NCI-H748 treated with DMSO at 0.1 percent for 48 hours (cell line): ENCODE measurements around the gene ERFE.
"Not testable (repeated sequence)": the region's sequence is repeated elsewhere in the genome, so short reads cannot be mapped to it uniquely, and the experiment has no call there.

ENCODE experiments used
- DNase-seq: peaks from one replicate; lab custom pipeline; 2025; lab: John Stamatoyannopoulos, UW

Gene ERFE

DNA sequence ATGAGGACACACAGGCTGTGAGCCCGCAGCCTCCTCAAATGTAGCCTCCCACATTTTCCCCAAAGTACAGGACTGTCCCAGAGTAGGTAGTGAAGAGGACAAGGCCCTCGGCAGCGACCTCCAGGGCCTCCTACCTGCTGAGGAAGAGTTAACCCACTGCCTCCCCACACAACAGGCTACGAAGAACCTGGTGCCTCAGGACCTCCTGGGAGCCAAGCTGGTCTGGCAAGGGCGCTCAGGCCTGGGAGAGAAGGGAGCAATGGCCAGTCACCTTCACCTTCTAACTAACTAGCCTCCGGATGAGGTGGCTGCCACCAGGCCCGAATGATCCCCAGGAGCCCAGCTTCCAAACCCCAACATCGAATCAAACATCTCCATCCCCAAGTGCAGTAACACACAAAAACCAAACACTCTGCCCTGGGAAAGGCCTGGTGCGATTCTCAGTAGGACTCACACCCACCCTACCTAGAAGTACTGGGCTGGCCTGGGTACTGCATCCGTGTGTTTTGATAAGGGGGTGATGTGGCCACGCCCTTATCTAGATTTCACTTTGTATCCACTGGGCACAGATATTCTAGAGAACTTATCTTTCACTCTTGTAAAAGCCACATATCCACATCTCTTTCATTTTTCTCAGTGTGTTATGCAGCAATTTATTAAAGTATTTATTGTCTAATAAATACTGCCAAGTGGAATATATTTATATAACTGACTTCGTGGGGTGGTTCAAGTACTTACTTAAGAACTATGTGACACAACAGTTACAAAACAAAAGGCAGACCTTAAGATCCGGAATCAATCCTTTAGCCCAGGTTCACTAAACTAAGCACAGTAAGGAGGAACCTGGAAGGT is 9.7 kb downstream of the ERFE start:
- no peak for DNase-seq

DNA sequence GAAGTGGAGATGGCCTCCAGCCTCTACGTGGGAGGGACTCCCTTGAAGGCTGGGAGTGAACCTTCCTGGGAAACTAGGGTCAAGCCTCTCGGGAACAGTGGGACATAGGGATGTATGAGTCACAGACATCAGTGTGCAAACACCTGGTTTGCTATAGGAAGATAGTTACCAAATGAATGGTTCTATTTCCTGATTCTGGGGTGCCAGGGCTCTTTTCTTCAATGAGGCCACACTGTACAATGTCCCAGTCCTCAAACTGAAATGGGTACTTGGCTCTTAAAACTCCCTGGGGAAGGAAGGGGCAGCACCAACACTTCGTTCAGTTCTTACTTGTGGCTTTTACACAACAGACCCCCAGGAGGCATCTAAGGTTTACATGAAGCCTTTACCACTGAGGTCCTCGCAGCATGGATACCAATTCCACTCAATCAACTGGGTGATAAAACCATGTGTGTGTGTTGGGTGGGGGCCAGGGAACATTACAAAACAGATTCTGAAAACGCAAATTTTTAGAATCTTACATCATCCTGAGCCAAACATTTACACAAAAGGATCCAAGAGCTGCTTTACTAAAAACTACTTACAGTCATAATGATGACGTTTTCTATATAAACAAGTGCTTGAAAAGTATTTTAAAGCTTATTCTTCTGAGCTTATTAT is 10.4 kb downstream of the ERFE start:
- DNase-seq = no peak

DNA sequence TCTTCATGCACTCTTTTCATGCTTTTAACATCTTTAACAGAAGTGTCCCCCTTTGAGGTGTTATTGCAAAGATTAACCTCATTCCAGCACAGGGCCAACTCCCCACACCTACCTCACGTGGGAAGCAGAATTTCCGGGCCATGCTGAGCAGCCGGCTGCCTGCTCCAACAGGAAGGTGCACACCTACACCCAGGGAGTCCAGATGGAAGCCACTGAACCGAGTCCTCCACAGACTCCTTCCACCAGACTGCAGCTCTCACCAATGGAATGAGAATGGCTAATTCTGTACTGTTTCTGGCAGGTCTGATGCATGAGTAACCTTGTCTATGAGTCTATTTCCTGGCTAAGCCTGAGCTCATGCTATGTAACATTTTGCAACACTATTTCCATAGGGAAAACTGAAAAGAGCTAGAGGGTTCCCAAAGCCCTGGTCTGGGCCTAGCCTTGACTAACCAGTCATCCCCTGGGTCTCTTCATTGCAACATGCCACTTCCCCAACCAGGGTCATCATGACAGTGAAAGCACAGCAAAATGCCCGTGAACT is 11.0 kb downstream of the ERFE start:
- DNase-seq = no peak

DNA sequence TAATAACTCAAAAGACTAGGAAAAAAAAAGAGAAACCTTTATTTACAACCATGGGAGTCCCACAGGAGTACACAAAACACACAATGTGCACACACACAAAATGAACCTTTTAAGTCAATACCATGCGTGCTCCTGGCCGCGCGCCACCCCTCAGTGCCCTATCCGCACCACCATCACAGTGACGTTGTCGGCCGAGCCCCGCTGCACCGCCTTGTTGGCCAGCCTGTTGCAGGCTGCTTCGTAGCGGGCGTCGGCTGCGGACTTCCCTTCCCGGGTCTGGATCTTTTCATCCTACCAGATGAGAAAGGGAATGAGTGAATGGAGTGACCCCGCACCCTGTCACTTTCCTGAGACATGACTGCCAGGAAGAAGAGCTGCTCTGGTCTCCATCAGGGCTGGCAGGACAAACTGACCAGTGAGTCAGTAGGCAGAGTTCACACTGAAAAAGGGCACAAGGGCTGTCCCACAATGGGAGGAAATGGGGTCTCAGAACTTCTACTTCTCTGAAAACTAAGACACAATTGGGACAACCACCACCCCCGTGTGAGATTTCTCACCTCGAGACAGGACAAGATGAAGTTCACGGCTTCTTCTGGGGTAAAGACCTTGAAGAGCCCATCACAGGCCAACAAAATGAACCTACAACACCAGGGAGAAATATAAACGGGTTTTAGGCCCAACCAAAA is 11.8 kb downstream of the ERFE start:
- DNase-seq = no peak

DNA sequence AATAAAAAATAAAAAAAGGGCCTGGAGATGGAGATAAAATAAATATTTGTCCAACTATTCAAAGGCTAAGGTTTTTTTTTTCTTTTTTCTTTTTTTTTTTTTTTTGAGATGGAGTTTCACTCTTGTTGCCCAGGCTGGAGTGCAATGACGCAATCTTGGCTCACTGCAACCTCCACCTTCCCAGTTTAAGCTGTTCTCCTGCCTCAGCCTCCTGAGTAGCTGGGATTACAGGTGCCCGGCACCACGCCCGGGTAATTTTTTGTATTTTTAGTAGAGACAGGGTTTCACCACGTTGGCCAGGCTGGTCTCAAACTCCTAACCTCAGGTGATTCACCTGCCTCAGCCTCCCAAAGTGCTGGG is 12.3 kb downstream of the ERFE start:
- not testable (repeated sequence) for DNase-seq

DNA sequence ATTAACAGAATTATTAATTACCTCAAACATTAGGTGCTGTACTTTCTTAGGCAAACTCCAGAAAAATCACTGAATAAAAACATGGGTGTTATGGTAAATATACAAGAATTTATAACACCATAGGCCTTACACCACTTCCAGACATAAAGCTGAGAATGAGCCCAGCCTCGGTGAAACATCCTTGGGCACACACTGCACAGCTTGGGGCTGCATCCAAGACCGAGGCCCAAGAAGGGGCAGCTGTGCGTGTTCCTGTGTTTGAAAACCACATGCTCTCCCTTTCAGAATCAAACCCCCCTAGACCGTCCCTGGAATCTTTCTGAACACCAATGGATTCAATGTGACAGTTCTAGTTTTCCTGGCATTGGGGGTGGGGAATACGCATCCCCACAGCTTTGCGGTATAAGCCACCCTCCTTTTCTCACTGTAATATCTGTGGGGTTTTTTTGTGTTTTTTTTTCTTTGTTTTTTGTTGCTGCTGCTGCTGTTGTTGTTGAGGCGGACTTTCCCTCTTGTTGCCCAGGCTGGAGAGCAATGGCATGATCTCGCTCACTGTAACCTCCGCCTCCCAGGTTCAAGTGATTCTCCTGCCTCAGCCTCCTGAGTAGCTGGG is 12.9 kb downstream of the ERFE start:
- DNase-seq = no peak

- DNase-seq = no peak
Observed at GRCh38 chr2:238172439-238172838, 13.7 kb downstream of the ERFE start.

DNA sequence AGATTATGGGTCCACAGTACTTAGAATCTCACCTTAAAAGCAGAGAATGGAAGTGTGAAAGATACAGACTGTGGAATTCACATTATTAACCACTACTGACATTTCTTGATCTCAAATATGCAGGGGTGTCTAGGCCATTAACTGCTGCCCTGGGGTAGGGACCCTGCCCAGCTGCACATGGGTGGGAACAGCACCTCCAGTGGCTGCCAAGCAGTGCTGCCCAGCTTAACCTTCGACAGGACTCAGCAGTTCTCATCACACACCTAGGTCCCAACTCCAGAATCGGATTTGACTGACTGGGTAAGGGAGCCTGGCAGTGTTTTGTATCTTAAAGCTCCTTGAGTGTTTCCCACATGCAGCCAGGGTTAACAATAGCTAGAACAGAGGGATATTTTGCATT is 14.9 kb downstream of the ERFE start:
- DNase-seq = no peak

GRCh38 chr2:238174291-238174690 is 15.5 kb downstream of the ERFE start:
- DNase-seq = no peak

GRCh38 chr2:238174701-238175100 is 15.9 kb downstream of the ERFE start:
- no peak for DNase-seq

- DNase-seq = no peak
Observed at GRCh38 chr2:238176613-238177012, 17.8 kb downstream of the ERFE start.

DNA sequence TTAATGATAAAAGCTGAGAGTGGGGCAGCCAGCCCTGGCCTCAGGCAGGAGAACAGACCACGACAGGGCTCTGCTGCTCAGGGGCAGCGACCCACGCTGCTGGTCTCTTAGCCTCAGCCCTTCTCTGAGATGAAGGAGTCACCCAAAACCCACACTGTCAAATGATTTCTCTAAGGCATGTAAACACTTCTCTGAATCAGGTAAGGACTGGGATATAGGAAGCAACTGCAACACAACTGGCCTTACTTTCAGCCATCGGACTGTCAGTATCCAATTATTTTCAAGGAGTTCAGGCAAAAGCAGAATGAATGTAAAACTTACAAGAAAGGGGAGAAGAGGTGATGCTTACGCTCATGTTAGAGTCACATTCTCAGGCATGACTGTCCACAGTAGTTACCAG is 21.8 kb downstream of the ERFE start:
- no peak for DNase-seq

DNA sequence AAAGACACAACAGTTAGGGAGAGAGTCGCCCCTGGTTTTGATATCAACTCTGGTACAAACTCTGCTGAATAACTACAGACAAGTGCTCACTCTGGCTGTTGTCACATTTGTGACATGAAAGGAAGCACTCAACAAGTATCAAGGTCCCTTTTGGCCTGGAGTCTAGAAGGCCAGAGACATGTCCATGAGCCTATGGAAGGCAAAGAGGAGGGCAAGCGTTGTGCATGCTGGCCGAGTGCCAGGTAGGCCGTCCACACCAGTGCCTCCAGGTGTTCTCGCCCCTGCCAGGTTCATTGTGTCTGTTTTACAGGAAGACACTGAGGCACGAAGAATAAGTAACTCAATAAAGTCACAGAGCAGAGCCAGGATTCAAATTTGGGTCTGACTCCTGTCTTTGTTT is 23.6 kb downstream of the ERFE start:
- no peak for DNase-seq

GRCh38 chr2:238183821-238184220 is 25.1 kb downstream of the ERFE start:
- DNase-seq = no peak

DNA sequence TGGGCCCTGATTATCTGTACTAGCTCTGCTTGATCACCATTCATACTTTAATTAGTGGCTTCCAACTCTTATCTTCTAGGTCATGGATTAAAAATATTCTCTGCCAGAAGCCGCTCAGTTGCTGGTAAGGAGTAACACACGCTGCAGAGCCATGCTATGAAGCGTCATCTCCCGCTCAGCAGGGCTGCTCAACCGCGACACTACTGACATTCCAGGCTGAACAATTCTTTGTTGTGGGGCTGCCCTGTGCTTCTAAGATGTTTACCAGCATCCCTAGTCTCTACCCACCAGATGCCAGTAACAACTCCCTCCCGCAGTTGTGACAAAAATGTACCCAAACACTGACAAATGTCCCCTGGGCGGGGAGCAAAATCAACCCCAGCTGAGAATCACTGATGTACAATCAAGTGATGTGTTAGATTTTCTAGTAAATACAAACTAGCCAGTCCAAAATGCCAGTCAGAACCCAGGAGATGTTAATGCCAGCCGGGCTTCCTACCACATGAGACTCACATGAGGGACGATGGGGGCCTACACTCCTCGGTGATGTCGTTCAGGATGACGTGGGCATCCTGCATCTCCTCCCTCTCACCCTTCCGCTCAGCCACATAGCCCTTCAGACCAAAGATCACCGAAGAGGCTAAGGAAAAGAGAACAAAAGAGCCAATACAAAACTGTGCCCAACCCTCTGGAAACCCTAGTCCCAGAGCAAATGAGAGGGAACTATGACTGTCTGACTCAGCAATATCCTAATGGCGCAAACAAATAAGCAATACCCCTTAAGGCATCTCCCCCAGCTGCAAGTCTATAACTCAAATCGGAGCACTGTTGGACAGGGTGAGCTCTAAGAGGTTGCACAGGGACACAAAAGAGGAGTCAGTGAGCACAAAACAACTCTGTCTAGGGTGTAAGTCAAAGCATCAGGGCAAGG is 29.1 kb downstream of the ERFE start:
- DNase-seq = no peak

DNA sequence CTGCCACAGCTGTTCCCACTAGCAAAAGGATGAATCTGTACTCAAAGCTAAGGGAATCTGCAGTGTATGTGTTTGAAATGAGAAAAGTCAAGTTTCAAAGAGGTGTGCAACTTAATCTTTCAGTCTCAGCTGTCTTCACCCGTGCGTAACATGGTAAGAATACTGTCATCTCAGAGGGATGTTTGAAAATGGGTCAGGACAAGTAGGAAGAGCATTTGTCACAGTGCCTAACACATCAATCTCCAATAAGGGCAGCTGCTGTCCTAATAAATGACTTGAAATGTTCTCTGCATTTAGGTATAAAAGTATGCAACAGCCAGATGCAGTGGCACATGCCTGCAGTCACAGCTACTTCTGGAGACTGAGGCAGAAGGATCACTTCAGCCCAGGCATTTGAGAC is 31.7 kb downstream of the ERFE start:
- DNase-seq = no peak

GRCh38 chr2:238202326-238203093 is 43.7 kb downstream of the ERFE start:
- no peak for DNase-seq

DNA sequence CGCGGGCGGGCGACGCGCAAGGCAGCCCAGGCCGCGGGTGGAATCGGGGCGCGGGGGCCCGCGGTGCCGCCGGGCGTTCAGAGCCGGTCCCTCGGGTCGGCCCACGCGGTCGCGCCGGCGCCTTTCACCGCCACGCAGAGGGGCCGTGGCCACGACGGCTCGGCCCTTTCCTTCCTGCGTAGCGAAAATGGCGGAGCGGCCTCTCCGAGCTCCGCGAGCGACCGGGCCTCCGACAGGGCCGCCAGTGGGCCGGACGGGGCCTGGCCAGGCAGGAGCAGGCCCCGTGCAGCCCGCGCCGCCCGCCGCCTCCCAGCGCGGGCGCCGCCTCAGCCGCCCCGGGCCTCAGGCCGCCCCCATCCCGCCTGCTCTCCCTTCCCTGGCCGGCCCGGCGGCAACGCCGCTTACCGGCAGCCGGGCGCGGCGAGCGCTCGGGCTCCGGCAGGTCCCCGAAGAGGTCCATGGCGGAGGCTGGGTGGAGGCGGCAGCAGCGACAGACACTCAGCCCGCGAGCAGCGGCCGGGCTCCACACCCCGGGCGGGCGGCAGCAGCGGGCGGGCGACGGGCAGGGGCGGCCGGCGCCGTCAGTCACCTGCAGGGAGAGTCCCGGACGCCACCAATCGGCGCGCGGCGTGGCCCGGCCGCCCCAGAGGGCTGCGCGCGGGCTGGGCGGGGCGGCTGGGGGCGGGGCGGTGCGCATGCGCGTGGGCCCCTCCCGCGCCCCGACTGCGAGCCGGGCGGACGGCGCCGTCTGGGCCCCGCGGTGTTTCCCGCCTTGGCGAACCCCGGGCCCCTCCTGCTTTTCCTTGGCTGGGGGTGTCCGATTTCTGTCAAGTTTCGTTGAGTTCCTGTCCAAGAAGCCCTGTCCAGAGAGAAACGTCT is 44.6 kb downstream of the ERFE start, which contains the start of gene ILKAP:
ILKAP (minus strand) TSS at position 602 of the 879 bp plus-strand sequence; CDS start at position 460, 142 bp downstream.
- peak; percentile 64 for DNase-seq

DNA sequence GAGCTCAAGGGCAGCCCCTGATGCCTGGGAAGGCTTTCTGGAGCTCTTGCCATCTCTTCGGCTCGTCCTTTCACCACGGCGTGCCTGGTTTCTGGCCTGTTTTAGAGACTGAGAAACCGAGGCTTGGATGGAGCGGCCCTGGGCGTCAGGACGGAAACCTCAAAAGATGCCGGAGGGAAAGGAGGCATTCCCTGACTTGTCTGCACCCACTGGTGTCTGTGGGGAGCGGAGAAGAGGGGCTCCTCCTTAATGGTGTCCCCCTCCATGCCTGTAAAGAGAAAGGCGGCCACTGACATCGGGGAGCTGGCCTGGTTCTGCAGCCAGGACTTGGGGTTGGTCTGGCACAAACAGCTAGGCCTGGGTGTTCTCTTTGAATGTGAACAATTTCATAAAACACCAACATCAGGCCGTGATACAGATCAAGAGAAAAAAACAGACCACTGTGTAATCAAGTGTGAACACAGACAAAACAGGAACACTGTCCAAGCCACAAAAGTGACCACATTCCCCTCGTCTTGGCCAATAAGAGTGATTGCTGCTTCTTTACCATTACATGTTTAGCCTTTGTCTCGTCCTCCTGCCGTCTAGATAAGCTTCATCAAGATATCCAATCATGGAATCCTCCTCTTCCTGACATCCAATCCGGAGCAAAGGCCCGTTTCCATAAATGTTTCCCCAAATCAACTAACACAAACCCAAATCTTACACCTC is 45.4 kb downstream of the ERFE start:
- no peak for DNase-seq
